ENCODE measurements around the gene ASCC1.

DNA sequence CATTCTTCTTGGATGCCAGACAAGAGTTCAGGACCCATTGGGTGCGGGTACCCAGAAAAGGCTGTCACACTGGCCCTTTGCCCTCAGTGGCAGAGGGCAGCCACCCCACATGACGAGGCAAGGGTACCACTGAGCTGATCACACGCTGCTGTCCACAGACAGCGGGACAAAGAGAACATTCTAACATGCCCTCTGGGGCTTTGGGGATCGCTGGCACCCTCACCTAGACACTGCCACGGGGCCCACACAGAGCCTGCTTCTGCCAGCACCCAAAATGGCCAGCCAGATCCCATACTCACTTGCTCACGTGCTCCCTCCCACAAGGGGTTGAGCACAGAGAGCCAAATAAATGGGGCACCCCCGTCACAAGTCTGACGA is 111.0 kb downstream of the ASCC1 start:
- TF ChIP-seq CTCF (IDR thresholded peaks at IDR 0.05) (no peak), POLR2A (IDR thresholded peaks at IDR 0.05) (no peak), POLR2AphosphoS5 (IDR thresholded peaks at IDR 0.05) (no peak)

All from sigmoid colon (tissue), 4 donors.